Activated CD4-positive, alpha-beta T cell treated with anti-CD3 and anti-CD28 coated beads, Interleukin-2, amount 10 ng/mL, durations not matched to agents 7 days and 5 days (primary cell): ENCODE data around the gene FBXL15. TPM values are rescaled to one million over a fixed set of nuclear protein-coding genes. Genes with fewer than 3 reads are reported as not detected.

Experiments used
- CTCF ChIA-PET: fragments of 350-600 bp; sonication (Branson Sonifier 250); formaldehyde crosslinking; loops from one replicate; lab custom pipeline; 2021; ENCODE audit warnings: antibody characterized with exemption; lab: Charles Lee
- POLR2A ChIA-PET: fragments of 350-600 bp; sonication (Branson Sonifier 250); formaldehyde crosslinking; loops from one replicate; lab custom pipeline; 2021; ENCODE audit warnings: antibody characterized with exemption; lab: Charles Lee
- DNase-seq: peaks from one replicate; pipeline ENCODE4 v3.0.0-alpha.2; 2020
- H3K27ac Mint-ChIP-seq: one replicate; pipeline ENCODE4 v1.8.0; 2021; ENCODE audit warnings: mild to moderate bottlenecking, moderate library complexity, mixed read lengths
- H3K27me3 Mint-ChIP-seq: one replicate; pipeline ENCODE4 v1.8.0; 2021; ENCODE audit warnings: mixed read lengths
- H3K36me3 Mint-ChIP-seq: one replicate; pipeline ENCODE4 v1.8.0; 2021; ENCODE audit warnings: low read depth, mixed read lengths
- H3K4me1 Mint-ChIP-seq: one replicate; pipeline ENCODE4 v1.8.0; 2021; ENCODE audit warnings: mixed read lengths
- H3K4me3 Mint-ChIP-seq: one replicate; pipeline ENCODE4 v1.8.0; 2021; ENCODE audit warnings: mild to moderate bottlenecking, moderate library complexity, mixed read lengths
- H3K9me3 Mint-ChIP-seq: one replicate; pipeline ENCODE4 v1.8.0; 2021; ENCODE audit warnings: mixed read lengths
- total RNA-seq, 2 experiments: library from RNA; stranded (reverse); gene quantifications; one replicate each; pipeline ENCODE4 v1.2.3, GENCODE V29; 2021

The FBXL15 gene
- total RNA-seq, 2 experiments from 2014 or later: 8.7 to 11.2 TPM

DNA sequence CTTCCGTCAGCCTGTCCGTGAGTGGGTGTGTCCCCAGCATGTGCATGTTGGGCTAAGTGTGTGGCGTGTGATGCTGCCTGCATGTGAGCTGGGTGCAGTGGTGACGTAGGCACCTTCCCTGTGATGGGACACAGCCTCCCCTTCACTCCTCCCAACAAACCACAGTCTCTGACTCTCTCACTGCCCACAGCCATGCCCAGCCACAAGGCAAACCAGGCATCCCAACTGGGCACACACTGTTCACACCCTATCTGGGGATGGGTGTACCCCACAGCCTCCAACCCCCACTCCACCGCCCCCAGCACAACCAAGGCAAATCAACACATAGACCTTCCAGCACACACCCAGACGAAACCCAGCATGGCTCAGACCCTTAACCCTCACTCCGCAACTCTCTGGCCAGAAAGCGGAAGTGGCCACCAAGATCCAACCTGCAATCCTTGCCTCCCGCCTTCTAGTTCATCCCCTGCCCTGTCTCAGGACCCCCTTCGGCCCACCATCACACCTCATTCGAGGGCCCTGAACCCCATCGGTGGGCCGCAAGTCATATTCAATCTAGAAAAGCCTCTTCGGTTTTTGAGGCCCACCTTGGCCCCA, 12.4 kb upstream of the FBXL15 start:
- H3K27me3 Mint-ChIP-seq: peaks cover 24% of the 10 kb centered on the region
- no peaks in the 10 kb centered on the region for H3K9me3 Mint-ChIP-seq
- POLR2A ChIA-PET: no interaction called here
- H3K27ac Mint-ChIP-seq: no peak overlapping the region
- peaks cover 29% of the 10 kb centered on the region for H3K4me1 Mint-ChIP-seq
- H3K36me3 Mint-ChIP-seq: peaks cover 2% of the 10 kb centered on the region
- CTCF ChIA-PET: interaction anchor here (4.6 to 5.6 kb wide), 2 partner anchors 12 to 14 kb away, joined by 31 to 39 read pairs; partner anchors contain the start of genes FBXL15 and NFKB2
- H3K4me3 Mint-ChIP-seq: peak overlapping the region; percentile 26
- no peak for DNase-seq

DNA sequence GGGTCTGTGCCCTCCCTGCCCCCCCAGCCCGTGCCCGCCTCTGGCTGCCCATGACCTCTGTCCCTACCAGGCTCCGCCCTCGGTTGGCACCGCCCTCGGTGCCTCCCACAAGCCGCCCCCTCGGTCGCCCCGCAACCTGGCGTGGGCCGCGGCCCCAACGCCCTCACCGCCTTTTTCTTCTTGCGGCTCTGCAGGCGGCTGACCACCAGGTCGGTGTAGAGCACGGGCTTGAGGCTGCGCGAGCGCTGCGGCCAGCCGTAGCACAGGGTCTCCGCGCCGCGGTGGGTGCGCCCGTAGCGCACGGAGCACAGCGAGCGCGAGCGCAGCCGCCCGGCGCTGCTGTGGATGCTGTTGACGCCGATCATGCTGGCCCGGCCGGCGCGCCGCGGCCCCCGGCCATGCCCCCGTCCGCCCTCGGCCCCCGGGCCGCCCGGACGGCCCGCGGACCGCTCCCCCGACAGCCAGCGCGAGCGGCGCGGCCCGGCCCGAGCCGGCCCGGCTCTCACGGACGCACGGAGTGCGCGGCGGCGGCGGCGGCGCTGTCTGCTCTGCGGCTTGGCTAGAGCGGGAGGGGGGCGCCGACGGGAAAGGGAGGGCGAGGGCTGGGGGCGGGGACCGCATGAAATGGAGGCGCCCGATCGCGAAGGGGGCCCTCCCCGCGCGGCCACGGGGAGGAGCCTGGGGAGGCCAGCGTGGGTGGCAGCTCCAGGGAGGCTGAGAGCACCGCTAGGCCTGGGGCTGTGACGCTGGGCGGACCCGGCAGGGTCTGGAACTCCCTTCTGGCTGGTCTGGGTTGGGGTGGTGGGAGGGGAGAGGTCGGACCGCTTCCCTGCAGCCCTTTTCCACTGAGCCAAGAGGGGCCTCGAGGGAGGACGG, 11.7 kb upstream of the FBXL15 start:
- Mint-ChIP-seq H3K27me3 (peaks cover 24% of the 10 kb centered on the region), H3K4me1 (peaks cover 31% of the 10 kb centered on the region), H3K36me3 (peaks cover 2% of the 10 kb centered on the region), H3K4me3 (peak overlapping the region; percentile 44), H3K27ac (no peak overlapping the region), H3K9me3 (no peaks in the 10 kb centered on the region)
- DNase-seq: peak; percentile 51
- CTCF ChIA-PET: interaction anchor here (1.0 to 5.6 kb wide), 5 partner anchors 10 to 178 kb away, joined by 4 to 65 read pairs (median 33); partner anchors contain the start of genes FBXL15 and NFKB2
- POLR2A ChIA-PET: no interaction called here

DNA sequence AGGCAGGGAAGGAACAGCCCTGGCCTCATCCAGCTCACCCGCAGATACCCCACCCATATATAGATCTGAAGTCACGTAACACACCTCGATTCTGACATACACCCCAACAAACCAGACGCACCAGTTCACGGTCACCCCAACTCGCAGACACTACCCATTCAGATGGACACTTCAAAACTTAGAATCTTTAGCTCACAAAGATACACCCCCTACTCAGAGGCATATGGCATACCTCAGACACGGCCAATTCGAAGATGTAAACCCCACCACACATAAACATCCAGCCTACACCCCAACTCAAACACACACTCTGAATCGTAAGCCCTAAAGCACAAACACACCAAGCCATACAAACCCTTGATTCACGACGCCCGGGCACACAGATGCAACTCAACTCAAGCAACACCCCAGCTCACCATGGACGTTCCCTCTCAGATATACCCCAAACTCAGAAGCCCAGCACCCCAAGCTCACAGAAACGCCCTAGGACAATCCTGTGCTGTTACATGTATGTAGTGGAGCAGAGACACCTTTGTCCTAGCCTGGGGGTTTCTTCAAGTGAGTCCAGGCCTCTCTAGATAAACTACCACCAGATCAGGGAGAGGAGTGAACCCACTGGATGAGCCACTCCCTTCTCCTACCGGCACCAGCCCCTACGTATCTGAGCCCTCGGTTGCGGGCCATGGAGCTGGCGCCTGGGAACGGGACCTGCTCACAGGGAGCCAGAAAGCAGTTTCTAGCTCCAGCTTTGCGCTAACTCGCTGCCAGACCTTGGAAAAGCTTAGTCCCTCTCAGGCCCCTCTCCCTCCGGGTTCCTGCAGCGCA, 10.8 kb upstream of the FBXL15 start:
- Mint-ChIP-seq H3K36me3 (peaks cover 2% of the 10 kb centered on the region), H3K27me3 (peaks cover 24% of the 10 kb centered on the region), H3K27ac (peak overlapping the region; percentile 22), H3K4me3 (peak overlapping the region; percentile 39), H3K4me1 (peaks cover 31% of the 10 kb centered on the region), H3K9me3 (no peaks in the 10 kb centered on the region)
- no peak for DNase-seq
- CTCF ChIA-PET: interaction anchor here (1.0 to 5.6 kb wide), 7 partner anchors 11 to 179 kb away, joined by 4 to 65 read pairs (median 10); partner anchors contain the start of genes CUEDC2, FBXL15 and NFKB2
- POLR2A ChIA-PET: interaction anchor here (0.6 kb wide), 1 partner anchor 252 kb away, joined by 3 read pairs; no protein-coding TSS in a partner anchor

DNA sequence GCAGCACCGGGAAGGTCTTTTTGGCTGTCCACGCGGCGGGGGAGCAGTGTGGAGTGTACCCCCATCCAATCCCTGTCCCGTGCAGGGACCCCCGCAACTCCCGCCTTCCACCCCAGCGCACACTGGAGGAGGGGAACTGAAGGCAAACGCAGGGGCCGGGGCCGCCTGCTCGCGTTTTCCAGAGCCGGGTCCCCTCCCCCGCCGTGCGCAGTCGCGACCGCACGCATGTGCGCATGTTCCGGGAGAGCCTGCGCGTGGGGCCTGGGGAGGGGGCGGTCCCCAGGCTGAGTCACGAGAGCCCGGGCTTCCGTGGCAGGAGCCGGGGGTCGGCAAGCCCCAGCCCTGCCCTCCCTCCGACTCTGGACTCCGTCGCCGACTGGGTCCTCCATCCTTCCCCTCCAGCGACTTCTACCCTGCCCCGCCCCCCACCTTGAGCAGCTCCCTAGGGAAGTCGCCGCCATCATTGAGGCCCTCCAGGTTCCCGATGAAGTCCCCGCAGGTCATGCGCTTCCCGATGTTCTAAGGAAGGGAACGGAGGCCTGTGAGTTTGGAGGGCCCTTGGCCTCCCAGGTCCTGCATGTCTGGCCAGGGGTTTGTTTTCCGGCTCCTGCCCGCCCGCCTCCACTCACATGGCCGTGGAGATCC, 10.1 kb upstream of the FBXL15 start:
- peaks cover 31% of the 10 kb centered on the region for H3K4me1 Mint-ChIP-seq
- no peaks in the 10 kb centered on the region for H3K9me3 Mint-ChIP-seq
- no peak overlapping the region for H3K27ac Mint-ChIP-seq

DNA sequence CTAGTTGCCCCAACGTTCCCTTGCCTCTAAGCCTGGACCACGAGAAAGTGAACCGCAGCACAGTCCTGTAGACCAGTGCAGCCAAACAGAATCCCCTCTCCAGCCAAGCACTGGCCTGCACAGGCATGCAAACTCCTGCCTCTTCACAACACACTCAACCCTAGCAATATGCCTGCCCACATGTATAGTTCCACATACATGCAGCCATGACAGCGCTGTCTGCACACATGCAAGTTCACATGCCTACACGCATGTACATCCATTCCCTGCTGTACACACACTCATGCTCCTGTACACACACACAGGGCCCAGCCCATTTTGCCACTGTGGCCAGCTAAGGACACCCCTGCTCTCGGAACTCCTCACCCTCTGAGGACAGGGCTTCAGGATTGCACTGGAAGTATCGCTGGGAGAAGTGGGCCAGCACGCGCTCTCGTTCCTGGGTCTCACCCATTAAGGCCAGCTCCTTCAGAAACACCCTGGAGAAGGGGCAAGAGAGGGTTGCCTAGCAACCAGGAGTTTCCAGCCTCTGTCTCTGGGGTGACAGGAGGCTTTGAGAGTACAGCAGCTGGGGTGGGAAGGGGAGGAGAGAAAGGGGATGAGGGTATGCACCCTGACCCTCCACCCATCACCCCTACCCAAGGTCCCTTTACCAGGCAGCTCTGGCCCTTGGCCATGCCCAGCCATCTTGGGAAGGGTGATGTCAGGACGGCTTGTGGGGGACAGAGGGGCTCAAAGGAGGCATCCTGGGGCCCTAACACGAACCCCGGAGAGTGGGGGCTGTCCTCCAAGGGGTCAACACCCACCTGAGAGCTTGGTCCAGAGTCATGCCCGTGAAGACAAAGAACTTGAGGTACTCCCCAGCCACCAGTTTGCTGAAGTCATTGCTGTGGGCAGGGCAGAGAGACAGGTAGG, 9.0 kb upstream of the FBXL15 start:
- DNase-seq: no peak
- peak overlapping the region; percentile 44 for H3K27ac Mint-ChIP-seq
- peaks cover 27% of the 10 kb centered on the region for H3K27me3 Mint-ChIP-seq

More for the DNA sequence above, 10.1 kb upstream of the FBXL15 start:
- Mint-ChIP-seq H3K4me3 (peak overlapping the region; percentile 59), H3K27me3 (peaks cover 24% of the 10 kb centered on the region), H3K36me3 (peaks cover 2% of the 10 kb centered on the region)
- ChIA-PET CTCF (interaction anchor here (1.0 to 5.6 kb wide), 7 partner anchors 11 to 180 kb away, joined by 3 to 65 read pairs (median 10); partner anchors contain the start of genes CUEDC2, FBXL15 and NFKB2), POLR2A (no interaction called here)
- DNase-seq: peak; percentile 54

DNA sequence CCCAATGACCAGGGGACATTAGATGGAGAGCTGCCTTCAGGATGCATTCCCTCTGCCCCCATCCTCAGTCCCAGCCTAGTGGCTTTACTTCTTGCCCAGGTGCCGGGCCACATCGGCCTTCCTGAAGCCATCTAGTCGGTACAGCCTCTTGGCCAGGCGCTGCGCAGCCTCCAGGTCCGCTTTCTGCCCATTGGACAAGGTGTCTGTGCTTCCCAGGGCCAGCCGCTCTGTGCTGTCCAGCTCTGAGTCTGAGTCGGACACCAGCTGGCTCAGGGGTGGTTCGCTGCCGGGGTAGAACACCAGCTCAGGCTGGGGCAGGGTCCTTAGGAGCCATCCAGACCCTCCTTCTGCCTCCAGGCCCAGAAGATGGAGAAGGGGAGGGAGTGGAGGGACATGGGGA, 8.3 kb upstream of the FBXL15 start:
- no peak for DNase-seq
- Mint-ChIP-seq H3K4me3 (no peak overlapping the region), H3K9me3 (no peaks in the 10 kb centered on the region), H3K36me3 (peaks cover 2% of the 10 kb centered on the region), H3K27ac (no peak overlapping the region), H3K4me1 (peaks cover 31% of the 10 kb centered on the region), H3K27me3 (peaks cover 31% of the 10 kb centered on the region)
- ChIA-PET POLR2A (interaction anchor here (1.0 kb wide), 1 partner anchor 181 kb away, joined by 3 read pairs; no protein-coding TSS in a partner anchor), CTCF (interaction anchor here (0.6 to 5.6 kb wide), 8 partner anchors 9 to 233 kb away, joined by 3 to 65 read pairs (median 8); partner anchors contain the start of gene FBXL15)

More for the DNA sequence above, 9.0 kb upstream of the FBXL15 start:
- CTCF ChIA-PET: interaction anchor here (0.8 to 5.6 kb wide), 9 partner anchors 8 to 232 kb away, joined by 3 to 65 read pairs (median 9); partner anchors contain the start of genes CUEDC2 and FBXL15
- Mint-ChIP-seq H3K4me1 (peaks cover 31% of the 10 kb centered on the region), H3K36me3 (peaks cover 2% of the 10 kb centered on the region), H3K9me3 (no peaks in the 10 kb centered on the region), H3K4me3 (peak overlapping the region; percentile 59)
- POLR2A ChIA-PET: no interaction called here

DNA sequence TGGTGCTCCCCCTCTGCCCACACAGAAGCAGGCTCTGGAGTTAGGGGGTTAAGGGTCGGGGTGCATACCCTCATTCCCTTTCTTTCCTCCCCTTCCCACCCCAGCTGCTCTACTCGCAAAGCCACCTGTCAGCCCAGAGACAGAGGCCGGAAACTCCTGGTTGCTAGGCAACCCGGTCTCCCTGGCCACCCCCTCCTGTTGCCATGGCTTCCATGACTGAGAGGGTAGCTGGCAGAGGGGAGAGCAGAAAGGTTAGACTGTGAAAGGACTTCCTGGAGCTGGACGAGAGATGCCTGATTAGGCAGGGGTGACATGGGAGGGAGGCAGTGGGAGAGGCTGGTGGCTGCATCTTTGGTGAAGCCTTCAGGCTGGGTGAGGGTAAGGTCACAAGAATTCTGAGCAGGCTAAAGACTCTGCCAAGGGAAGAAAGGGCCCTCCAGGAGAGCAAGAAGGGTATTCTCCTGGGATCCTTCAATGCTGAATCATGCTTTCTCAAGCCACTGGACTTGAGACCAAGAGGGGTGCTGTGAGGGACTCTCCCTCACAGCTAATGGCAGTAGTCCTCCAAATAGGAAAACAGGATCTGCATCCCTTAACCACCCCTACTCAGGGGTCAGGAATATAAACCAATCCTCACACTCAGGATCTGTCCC, 7.5 kb upstream of the FBXL15 start:
- no peak overlapping the region for H3K4me3 Mint-ChIP-seq
- H3K27me3 Mint-ChIP-seq: peaks cover 37% of the 10 kb centered on the region
- H3K4me1 Mint-ChIP-seq: peaks cover 30% of the 10 kb centered on the region
- no peaks in the 10 kb centered on the region for H3K9me3 Mint-ChIP-seq
- CTCF ChIA-PET: interaction anchor here (0.9 to 5.6 kb wide), 6 partner anchors 9 to 243 kb away, joined by 4 to 65 read pairs (median 21); partner anchors contain the start of gene FBXL15
- peak; percentile 65 for DNase-seq
- POLR2A ChIA-PET: interaction anchor here (1.0 kb wide), 1 partner anchor 181 kb away, joined by 3 read pairs; no protein-coding TSS in a partner anchor
- no peak overlapping the region for H3K27ac Mint-ChIP-seq
- H3K36me3 Mint-ChIP-seq: peaks cover 2% of the 10 kb centered on the region

DNA sequence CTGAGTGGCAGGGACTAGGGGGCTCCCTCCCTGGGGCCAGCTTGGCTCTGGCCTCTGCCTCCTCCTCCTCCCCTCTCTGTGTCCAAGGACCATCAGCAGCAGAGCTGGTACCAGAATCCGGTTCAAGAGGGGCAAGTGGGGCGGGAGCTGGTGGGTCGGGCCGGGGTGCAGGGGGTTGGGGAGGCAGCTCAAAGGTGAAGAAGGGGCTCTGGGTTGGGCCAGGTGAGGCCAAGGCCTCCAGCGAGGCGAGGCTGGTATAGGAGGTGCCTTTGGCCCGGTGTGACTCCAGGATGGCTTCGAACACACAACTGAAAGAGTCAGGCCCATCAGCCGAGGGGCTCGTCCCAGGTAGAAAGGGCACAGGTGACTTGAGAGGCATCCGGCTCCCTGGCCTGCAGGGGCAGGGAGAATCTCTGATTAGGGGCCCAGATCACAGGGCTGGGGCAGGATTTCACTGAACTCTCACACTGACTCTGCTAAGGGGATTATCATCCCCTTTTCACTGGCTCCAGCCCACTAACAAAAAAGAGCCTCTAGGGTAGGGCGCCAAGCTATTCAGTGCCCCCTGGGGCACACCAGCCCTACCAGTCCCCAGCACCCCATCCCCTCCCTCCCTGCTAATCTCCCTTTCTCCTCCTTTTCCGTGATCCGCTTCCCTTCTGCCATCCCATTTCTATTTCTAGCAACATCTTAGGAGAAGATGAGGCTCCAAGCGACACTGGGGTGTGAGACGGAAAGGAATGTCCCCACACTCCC, 6.7 kb upstream of the FBXL15 start:
- DNase-seq: no peak
- peaks cover 39% of the 10 kb centered on the region for H3K27me3 Mint-ChIP-seq
- H3K4me1 Mint-ChIP-seq: peaks cover 29% of the 10 kb centered on the region
- H3K36me3 Mint-ChIP-seq: peaks cover 2% of the 10 kb centered on the region
- ChIA-PET POLR2A (no interaction called here), CTCF (interaction anchor here (0.9 to 5.6 kb wide), 9 partner anchors 8 to 244 kb away, joined by 3 to 65 read pairs (median 6); partner anchors contain the start of genes CUEDC2 and FBXL15)
- H3K27ac Mint-ChIP-seq: no peak overlapping the region
- no peaks in the 10 kb centered on the region for H3K9me3 Mint-ChIP-seq
- H3K4me3 Mint-ChIP-seq: no peak overlapping the region

DNA sequence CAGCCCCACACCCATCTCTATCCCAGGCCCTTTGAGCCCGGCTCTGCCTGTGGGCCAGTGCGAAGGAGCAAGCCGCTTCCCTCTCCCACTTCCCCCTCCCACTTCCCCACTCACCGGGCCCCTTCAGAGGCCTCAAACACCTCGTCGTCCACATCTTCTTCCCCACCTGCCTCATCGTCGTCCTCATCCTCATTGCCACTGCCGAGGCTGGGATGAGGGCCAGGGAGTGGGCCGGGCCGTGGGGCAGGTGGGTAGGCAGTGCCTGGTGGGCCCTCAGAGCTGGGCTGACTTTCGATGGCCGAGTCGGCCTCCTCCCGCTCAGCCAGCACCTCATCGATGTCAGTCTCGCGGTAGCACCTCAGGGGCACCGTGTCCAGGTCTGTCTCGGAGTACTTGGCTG, 5.9 kb upstream of the FBXL15 start:
- no peaks in the 10 kb centered on the region for H3K9me3 Mint-ChIP-seq
- no peaks in the 10 kb centered on the region for H3K36me3 Mint-ChIP-seq
- no peak overlapping the region for H3K4me3 Mint-ChIP-seq
- H3K4me1 Mint-ChIP-seq: peaks cover 31% of the 10 kb centered on the region
- peaks cover 36% of the 10 kb centered on the region for H3K27me3 Mint-ChIP-seq
- ChIA-PET POLR2A (no interaction called here), CTCF (interaction anchor here (0.9 to 2.2 kb wide), 5 partner anchors 10 to 185 kb away, joined by 3 to 6 read pairs (median 4); partner anchors contain the start of gene CUEDC2)
- no peak overlapping the region for H3K27ac Mint-ChIP-seq
- no peak for DNase-seq

DNA sequence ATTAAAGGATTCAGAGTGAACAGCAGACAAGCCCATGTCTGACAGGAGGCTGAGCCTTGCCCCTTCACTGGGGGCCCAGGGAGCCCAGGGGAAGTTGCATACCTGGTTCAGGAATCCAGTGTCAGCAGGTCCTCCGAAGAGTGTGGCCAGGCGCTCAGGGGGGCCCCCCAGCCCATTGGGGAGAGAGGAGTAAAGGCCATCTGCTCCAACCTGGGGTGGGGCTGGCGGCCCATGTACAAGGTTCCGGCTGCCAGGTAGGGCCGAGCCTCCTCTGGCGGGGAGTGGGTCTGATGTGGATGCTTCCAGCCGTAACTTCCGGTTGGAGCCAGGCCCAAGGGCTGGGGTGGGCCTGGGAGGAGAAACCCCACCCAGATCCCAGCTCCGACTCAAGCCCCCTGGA, 4.4 kb upstream of the FBXL15 start:
- H3K4me3 Mint-ChIP-seq: no peak overlapping the region
- no peaks in the 10 kb centered on the region for H3K9me3 Mint-ChIP-seq
- DNase-seq: no peak
- peaks cover 33% of the 10 kb centered on the region for H3K4me1 Mint-ChIP-seq
- H3K27me3 Mint-ChIP-seq: peaks cover 25% of the 10 kb centered on the region
- H3K36me3 Mint-ChIP-seq: no peaks in the 10 kb centered on the region
- no peak overlapping the region for H3K27ac Mint-ChIP-seq
- CTCF ChIA-PET: interaction anchor here (1.2 to 2.2 kb wide), 3 partner anchors 12 to 34 kb away, joined by 3 to 6 read pairs (median 4); no protein-coding TSS in a partner anchor
- POLR2A ChIA-PET: no interaction called here
